Measurements from ENCODE around the gene ALPG.
"Not testable (repeated sequence)": the region's sequence is repeated elsewhere in the genome, so short reads cannot be mapped to it uniquely, and the experiment has no call there.

ALPG gene

DNA sequence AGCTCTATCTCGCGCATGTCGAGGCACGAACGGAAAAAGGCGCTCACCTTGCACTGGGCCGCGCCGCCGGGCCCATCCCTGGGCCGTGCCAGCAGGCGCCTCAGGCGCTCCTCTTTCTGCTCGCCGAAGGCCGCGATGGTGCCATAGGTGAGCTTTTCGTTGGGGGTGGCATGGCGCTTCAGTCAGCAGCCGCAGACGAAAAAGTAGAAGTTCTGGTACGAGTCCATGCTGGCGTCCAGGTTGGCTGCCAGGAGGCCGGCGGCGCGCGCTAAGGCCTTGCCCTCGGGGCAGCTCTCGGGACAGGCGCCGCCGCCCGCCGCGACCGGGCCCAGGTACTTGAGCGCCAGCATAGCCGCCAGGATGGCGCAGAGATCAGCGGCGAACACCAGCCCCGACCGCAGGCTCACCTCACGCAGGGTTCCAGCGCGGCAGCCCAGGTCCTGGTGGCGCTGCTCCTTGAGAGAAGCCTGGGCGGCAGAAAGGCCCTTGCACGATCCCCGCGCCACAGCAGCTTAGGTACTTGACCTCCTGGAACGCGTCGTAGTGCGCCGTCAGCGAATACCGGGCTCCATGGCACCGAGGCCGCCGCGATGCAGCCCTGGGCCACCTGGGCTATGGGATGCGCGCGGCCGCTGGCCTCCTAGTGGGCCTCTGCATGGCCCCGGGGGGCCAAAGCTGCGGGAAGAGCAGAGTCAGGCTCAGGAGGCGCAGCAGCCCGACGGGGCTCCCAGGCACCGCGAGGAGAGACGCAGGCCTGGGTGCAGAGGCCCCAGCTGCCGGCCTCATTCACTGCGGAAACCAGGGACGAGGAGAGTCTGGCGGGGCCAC is 12.8 kb downstream of the ALPG start:
- no peak for DNase-seq (ENCODE audit: low read depth)
- H3K4me3 ChIP-seq (ENCODE audit: low read depth, low read length), result no peak overlapping the region
- TF ChIP-seq, protein P1, sequence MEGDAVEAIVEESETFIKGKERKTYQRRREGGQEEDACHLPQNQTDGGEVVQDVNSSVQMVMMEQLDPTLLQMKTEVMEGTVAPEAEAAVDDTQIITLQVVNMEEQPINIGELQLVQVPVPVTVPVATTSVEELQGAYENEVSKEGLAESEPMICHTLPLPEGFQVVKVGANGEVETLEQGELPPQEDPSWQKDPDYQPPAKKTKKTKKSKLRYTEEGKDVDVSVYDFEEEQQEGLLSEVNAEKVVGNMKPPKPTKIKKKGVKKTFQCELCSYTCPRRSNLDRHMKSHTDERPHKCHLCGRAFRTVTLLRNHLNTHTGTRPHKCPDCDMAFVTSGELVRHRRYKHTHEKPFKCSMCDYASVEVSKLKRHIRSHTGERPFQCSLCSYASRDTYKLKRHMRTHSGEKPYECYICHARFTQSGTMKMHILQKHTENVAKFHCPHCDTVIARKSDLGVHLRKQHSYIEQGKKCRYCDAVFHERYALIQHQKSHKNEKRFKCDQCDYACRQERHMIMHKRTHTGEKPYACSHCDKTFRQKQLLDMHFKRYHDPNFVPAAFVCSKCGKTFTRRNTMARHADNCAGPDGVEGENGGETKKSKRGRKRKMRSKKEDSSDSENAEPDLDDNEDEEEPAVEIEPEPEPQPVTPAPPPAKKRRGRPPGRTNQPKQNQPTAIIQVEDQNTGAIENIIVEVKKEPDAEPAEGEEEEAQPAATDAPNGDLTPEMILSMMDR (IDR thresholded peaks at IDR 0.05; ENCODE audit: insufficient read depth, low read depth, low read length, missing control alignments), result no peak

DNA sequence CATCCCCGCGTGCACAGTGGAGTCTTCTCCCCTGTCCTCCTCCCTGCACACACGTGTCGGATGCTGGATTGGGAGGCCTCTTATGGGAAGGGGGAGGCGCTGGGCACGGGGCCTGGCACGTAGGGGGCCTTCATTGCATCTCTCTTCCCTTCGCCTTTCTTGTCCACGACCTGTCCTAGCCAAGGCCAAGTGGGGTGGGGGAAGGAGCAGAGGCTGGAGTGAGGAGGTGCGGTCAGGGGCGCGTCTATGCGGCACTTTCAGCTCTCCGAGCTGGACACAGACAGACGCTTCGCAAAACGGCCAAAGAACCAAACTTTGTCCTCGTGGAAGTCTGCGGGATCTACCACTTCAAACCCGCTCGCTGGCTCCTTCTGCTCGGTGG is 13.4 kb downstream of the ALPG start:
- no peak overlapping the region for H3K4me3 ChIP-seq (ENCODE audit: low read depth, low read length)
- TF ChIP-seq, protein P1 (IDR thresholded peaks at IDR 0.05; ENCODE audit: insufficient read depth, low read depth, low read length, missing control alignments), result no peak
- DNase-seq (ENCODE audit: low read depth), result no peak

DNA sequence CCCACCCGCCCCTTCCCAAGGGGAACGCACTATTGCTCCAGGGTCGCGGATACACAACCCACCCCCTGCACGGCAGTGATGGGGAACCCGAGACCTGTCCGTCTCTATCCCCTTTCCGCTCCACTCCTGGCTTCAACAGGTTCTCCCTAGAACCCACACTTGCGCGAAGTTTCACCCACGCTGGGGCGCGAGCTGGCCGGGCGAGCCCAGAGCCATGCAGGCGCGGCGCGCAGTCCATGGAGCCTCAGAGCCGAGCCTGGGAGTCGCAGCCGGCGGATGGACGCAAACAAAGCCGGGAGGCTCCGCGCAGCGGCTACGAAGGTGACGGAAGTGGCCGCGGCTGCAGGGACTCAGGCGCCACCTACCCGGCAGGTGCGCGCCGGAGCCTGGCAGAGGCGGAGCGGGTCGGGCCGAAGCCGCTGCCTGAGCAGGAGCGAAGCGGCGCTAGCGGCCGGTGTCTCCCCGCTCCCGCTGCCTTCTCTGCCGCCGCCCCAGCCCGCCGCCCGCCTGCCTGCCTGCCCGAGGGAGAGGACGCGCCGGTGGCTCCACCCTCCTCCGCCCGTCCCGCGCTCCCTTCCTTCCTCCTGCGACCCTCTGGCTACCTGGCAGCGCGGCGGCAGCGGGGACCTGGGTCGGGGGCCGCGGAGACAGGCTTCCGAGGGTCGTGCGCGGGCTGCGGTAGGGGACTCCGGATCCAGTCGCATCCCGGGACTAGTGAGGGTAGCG is 14.0 kb downstream of the ALPG start:
- TF ChIP-seq, protein P1 (IDR thresholded peaks at IDR 0.05; ENCODE audit: insufficient read depth, low read depth, low read length, missing control alignments), result peak; percentile 3
- no peak overlapping the region for H3K4me3 ChIP-seq (ENCODE audit: low read depth, low read length)
- DNase-seq (ENCODE audit: low read depth), result peak; percentile 41

DNA sequence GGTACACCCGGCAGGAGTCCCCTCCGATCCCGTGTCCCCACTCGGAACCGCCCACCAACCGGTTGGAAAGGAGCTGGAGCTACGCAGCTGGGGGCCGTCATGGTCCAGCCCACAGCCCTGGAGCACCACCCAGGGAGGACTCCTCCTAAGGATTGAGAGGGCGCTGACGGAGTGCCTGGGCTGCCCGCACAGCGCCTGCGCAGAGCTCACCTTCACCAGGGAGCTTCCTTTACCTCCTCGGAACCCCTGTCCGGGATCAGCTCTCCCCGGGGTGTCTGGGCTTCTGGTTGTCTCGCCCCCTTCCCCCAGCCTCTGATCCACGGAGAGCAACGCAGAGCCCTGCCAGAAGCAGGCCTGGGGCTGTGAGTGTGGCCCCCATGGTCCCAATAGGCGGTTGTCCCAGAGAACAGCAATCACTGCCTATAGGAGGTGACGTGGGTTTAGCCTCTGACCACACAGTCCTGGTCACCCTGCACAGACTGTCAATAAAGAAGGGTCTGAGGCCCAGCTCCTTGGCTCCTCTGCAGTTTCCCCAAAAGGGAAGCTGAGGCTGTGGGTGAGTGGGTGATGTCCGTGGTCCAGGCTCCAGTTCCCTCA is 14.6 kb downstream of the ALPG start:
- DNase-seq (ENCODE audit: low read depth), result no peak
- TF ChIP-seq, protein P1 (IDR thresholded peaks at IDR 0.05; ENCODE audit: insufficient read depth, low read depth, low read length, missing control alignments), result no peak
- H3K4me3 ChIP-seq (ENCODE audit: low read depth, low read length), result no peak overlapping the region

DNA sequence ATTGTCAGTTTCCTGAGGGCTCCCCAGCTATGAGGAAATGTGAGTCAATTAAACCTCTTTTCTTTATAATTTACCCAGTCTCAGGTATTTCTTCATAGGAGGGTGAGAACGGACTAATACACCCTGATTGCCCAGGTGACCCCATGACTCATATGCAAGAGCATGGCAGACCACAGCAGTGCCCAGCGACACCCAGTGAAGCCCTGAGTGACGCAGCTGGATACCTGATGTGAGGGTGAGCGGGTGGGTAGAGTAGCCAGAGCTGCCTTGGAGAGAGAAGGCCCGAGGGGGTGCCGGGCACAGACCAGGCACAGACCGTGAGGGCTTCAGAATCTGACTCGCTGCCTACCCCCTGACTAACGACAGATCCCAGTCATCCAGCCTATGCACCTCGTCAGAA is 15.4 kb downstream of the ALPG start:
- H3K4me3 ChIP-seq (ENCODE audit: low read depth, low read length), result no peak overlapping the region

DNA sequence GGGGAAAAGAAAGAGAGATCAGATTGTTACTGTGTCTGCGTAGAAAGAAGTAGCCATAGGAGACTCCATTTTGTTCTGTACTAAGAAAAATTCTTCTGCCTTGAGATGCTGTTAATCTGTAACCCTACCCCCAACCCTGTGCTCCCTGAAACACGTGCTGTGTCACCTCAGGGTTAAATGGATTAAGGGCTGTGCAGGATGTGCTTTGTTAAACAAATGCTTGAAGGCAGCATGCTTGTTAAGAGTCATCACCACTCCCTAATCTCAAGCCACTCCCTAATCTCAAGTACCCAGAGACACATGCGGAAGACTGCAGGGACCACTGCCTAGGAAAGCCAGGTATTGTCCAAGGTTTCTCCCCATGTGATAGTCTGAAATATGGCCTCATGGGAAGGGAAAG is 16.4 kb downstream of the ALPG start:
- H3K4me3 ChIP-seq (ENCODE audit: low read depth, low read length); DNase-seq (ENCODE audit: low read depth): not testable (repeated sequence)

More for the DNA sequence above, 15.4 kb downstream of the ALPG start:
- TF ChIP-seq, protein P1 (IDR thresholded peaks at IDR 0.05; ENCODE audit: insufficient read depth, low read depth, low read length, missing control alignments), result no peak
- no peak for DNase-seq (ENCODE audit: low read depth)

DNA sequence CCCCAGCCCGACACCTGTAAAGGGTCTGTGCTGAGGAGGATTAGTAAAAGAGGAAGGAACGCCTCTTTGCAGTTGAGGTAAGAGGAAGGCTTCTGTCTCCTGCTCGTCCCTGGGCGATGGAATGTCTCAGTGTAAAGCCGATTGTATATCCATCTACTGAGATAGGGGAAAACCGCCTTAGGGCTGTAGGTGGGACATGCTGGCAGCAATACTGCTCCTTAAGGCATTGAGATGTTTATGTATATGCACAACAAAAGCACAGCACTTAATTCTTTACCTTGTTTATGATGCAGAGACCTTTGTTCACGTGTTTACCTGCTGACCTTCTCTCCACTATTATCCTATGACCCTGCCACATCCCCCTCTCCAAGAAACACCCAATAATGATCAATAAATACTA is 16.8 kb downstream of the ALPG start:
- not testable (repeated sequence) for H3K4me3 ChIP-seq (ENCODE audit: low read depth, low read length)

More for the DNA sequence above, 16.8 kb downstream of the ALPG start:
- DNase-seq (ENCODE audit: low read depth), result not testable (repeated sequence)

Data from GM12865 (cell line).